HL-60 (cell line): Measurements from ENCODE around the gene SP2.
"Not testable (repeated sequence)": the region's sequence is repeated elsewhere in the genome, so short reads cannot be mapped to it uniquely, and the experiment has no call there.

Source experiments
- DNase-seq, 2 experiments: peaks; one replicate each; pipeline ENCODE4 v3.0.0-alpha.2; 2010 to 2020; ENCODE audit warnings: low read depth in 1 of 2, low spot score in 1 of 2
- H3K27ac ChIP-seq: fragments of 250-450 bp; sonication (Bioruptor Pico); replicated peaks from 2 replicates; pipeline ENCODE4 v1.5.1; 2020; ENCODE audit warnings: mild to moderate bottlenecking, moderate library complexity
- H3K27me3 ChIP-seq: fragments of 250-450 bp; sonication (Bioruptor Pico); 2 replicates; pipeline ENCODE4 v1.5.1; 2021; ENCODE audit warnings: mild to moderate bottlenecking, moderate library complexity; ENCODE audit not compliant: insufficient read depth, poor library complexity, severe bottlenecking
- H3K4me3 ChIP-seq: replicated peaks from 2 replicates; pipeline ENCODE4 v1.5.1; 2011; ENCODE audit warnings: mild to moderate bottlenecking, control low read depth, low read length; ENCODE audit not compliant: insufficient read depth
- GABPA ChIP-seq: IDR thresholded peaks from 2 replicates; pipeline ENCODE4 v1.6.1; 2012; ENCODE audit warnings: low read depth
- POLR2AphosphoS5 ChIP-seq: IDR thresholded peaks from 2 replicates; pipeline ENCODE4 v1.6.1; 2012; ENCODE audit warnings: low read depth
- SPI1 ChIP-seq: IDR thresholded peaks from 2 replicates; pipeline ENCODE4 v1.6.1; 2012; ENCODE audit warnings: low read depth, mild to moderate bottlenecking, borderline replicate concordance
- TF ChIP-seq, protein P1 (sequence below): IDR thresholded peaks from 2 replicates; pipeline ENCODE4 v1.6.1; 2012; ENCODE audit warnings: low read depth; ENCODE audit not compliant: insufficient replicate concordance
- TF ChIP-seq, protein P2 (sequence below): IDR thresholded peaks from one replicate; pipeline ENCODE4 v1.5.1; 2011; ENCODE audit warnings: low read length, control low read depth, inconsistent platforms; ENCODE audit not compliant: insufficient read depth

The SP2 gene

DNA sequence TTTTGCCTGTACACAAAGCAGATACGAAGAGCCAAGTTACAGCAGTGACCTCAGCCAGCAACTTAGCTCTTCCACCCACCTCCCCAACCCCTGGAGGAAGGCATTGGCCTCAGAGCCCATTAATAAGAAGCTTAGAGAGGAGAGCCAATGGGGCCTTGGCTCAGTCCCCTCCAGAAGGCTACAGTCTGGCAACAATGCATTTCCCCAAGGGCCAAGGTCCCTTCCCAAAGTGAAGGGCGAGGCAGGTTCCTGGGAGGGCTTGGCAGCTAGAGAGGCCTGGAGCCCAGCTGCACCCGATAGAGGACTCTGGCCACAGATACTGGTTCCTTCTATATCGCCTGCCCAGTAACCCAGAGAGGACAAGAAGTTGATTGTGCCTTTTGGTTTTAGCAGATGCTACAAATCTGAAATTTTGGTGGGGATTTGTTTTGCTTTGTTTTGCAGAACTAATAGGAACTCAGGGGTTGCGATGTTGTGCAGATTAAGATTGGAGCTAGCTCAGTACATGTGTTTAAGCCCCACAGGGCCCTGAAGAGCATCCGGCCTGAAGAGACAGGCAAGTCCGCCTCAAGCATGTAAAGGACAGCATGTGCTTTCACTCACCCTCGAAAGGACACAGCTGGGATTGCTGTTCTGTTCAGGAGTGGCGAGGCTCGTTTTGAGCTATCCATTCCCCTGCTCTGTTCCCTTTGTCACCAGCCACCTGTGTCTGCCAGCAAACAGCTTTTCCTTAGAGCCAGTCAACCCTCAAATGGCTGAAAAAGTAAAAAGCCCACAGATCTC is 33.4 kb downstream of the SP2 start:
- TF ChIP-seq, protein P1, sequence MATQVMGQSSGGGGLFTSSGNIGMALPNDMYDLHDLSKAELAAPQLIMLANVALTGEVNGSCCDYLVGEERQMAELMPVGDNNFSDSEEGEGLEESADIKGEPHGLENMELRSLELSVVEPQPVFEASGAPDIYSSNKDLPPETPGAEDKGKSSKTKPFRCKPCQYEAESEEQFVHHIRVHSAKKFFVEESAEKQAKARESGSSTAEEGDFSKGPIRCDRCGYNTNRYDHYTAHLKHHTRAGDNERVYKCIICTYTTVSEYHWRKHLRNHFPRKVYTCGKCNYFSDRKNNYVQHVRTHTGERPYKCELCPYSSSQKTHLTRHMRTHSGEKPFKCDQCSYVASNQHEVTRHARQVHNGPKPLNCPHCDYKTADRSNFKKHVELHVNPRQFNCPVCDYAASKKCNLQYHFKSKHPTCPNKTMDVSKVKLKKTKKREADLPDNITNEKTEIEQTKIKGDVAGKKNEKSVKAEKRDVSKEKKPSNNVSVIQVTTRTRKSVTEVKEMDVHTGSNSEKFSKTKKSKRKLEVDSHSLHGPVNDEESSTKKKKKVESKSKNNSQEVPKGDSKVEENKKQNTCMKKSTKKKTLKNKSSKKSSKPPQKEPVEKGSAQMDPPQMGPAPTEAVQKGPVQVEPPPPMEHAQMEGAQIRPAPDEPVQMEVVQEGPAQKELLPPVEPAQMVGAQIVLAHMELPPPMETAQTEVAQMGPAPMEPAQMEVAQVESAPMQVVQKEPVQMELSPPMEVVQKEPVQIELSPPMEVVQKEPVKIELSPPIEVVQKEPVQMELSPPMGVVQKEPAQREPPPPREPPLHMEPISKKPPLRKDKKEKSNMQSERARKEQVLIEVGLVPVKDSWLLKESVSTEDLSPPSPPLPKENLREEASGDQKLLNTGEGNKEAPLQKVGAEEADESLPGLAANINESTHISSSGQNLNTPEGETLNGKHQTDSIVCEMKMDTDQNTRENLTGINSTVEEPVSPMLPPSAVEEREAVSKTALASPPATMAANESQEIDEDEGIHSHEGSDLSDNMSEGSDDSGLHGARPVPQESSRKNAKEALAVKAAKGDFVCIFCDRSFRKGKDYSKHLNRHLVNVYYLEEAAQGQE = no peak
- Histone ChIP-seq H3K27ac (no peak overlapping the region), H3K27me3 (no peaks in the 10 kb centered on the region), H3K4me3 (no peak overlapping the region)
- DNase-seq = no peak

DNA sequence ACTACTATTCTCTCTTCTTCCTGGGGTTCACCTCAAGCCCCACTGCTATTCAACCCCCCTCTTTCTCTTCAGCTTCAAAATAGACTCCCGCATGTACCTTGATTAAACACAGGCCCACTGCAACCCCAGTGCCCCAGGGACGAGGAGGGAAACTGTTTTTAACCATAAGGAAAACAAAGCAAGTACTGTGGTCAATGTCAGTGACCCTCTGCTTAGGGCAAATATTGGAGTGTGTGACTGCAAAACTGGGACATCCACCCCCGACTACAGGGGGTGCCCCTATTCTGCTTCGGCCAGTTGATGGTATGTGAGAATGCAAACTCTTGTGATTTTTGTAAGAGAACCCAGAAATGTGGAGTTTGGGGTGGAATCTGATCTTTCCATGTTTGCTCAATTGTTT is 35.8 kb downstream of the SP2 start:
- TF ChIP-seq, protein P2, sequence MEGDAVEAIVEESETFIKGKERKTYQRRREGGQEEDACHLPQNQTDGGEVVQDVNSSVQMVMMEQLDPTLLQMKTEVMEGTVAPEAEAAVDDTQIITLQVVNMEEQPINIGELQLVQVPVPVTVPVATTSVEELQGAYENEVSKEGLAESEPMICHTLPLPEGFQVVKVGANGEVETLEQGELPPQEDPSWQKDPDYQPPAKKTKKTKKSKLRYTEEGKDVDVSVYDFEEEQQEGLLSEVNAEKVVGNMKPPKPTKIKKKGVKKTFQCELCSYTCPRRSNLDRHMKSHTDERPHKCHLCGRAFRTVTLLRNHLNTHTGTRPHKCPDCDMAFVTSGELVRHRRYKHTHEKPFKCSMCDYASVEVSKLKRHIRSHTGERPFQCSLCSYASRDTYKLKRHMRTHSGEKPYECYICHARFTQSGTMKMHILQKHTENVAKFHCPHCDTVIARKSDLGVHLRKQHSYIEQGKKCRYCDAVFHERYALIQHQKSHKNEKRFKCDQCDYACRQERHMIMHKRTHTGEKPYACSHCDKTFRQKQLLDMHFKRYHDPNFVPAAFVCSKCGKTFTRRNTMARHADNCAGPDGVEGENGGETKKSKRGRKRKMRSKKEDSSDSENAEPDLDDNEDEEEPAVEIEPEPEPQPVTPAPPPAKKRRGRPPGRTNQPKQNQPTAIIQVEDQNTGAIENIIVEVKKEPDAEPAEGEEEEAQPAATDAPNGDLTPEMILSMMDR = no peak
- TF ChIP-seq POLR2AphosphoS5 (no peak), GABPA (no peak), SPI1 (no peak)
- TF ChIP-seq, protein P1 = no peak
- Histone ChIP-seq H3K4me3 (no peak overlapping the region), H3K27me3 (no peaks in the 10 kb centered on the region), H3K27ac (no peak overlapping the region)
- DNase-seq = no peak

DNA sequence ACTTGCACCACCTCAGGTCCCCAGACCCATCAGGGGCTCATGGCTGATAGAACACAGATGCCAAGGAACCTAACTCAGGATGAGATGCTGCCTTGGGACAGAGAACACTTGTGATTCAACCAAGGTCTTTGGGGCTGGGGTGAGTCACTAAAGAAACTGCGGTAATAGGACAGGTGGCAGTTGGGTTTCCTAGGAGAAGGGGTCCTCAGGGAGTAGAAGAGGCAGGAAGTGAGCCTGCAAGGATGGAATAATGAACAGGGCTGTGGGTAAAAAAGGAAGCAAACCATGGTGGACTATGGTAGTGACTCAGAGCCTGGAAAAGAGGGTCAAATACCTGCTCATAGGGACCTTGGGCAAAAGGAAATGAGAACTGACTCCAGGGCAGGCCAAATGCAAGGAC is 38.8 kb downstream of the SP2 start:
- no peak overlapping the region for H3K27ac ChIP-seq
- H3K4me3 ChIP-seq = no peak overlapping the region
- no peak for DNase-seq
- TF ChIP-seq, protein P2 = no peak
- TF ChIP-seq SPI1 = no peak
- TF ChIP-seq, protein P1 = no peak
- TF ChIP-seq POLR2AphosphoS5 = no peak
- TF ChIP-seq GABPA = no peak
- no peaks in the 10 kb centered on the region for H3K27me3 ChIP-seq

DNA sequence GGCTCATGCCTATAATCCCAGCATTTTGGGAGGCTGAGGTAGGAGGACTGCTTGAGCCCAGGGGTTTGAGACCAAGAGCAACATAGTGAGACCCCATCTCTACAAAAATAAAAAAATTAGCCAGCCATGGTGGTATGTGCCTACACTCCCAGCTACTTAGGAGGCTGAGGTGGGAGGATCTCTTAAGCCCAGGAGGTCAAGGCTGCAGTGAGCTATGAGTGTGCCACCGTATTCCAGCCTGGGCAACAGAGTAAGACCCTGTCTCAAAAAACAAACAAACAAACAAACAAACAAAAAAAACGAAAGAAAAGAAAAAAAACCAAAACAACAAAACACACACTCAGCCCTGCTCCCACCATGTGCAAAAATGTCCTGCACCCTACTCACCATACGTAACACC is 39.4 kb downstream of the SP2 start:
- H3K27me3 ChIP-seq, H3K27ac ChIP-seq, H3K4me3 ChIP-seq, DNase-seq: not testable (repeated sequence)
